NCI-H82 (cell line): ENCODE results near the gene AXIN1.
"Not testable (repeated sequence)": the region's sequence is repeated elsewhere in the genome, so short reads cannot be mapped to it uniquely, and the experiment has no call there.

ENCODE experiments used
- DNase-seq: peaks from one replicate; lab custom pipeline; 2025; lab: John Stamatoyannopoulos, UW

The AXIN1 gene

DNA sequence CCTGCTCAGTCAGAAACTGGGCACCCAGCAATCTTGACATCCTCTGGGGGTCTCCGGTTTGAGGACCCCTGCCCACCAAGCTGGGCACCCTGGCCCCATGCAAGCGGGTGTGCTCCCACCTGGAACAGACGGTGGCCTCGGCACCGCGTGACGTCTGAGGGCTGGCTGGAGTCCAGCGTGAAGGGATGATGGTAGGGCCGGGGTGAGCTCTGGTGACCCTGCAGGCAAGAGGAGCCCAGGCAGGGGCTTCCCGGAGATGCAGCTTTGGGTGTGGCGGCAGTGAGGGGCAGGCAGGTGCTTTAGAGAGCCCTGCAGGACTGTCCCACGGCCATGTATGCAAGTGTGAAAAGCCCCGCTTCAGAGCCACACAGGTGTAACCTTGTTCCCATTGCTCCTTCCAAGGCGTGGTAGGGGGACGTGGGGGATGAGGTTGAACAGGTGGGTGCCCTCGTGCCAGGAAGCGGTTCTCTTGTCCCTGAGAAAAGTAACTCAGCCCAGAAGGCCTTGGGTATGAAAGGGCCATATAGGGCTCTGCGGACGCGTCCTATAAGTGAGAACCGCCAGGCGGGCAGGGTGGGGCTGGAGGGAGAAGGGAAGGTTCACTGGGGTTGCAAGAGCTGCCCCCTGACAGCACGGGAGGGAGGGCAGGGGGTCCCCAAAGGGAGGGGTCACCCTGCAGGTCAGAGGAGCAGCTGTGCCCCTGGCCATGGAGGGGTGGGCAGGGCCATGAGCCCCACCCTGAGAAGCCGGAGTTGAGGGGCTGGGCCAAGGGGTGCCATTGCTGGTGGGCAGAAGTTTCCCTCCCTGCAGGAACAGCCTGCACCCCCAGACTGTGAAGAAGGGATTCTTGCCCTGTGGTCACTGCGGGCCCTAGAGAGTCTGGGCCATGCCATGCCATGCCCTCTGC is 86.0 kb downstream of the AXIN1 start:
- DNase-seq = no peak

DNA sequence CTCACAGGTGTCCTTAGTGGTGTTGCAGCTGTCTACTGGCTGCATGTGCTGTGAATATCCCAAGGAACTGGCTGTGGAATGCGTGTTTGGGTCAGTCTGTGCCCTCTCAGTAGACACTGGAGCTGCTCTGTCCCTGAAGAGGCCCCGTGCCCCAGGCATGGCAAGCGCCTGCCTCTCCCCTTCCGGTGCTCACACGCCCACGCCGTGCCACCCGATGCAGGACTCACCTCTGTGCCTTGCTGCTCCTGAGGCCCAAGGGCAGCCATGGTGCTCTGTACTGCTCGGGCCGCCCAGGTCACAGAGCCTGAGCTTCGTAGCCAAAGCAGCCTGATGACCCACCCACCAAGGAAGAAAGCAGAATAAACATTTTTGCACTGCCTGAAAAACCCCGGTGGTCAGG is 86.8 kb downstream of the AXIN1 start:
- DNase-seq = no peak

GRCh38 chr16:265002-265529 is 87.5 kb downstream of the AXIN1 start:
- no peak for DNase-seq

GRCh38 chr16:264440-264951 is 88.0 kb downstream of the AXIN1 start:
- DNase-seq = no peak

- DNase-seq = no peak
These were observed 88.6 kb downstream of the AXIN1 start for GRCh38 chr16:263944-264343.

- no peak for DNase-seq
These were observed 89.2 kb downstream of the AXIN1 start for GRCh38 chr16:263182-263774.

DNA sequence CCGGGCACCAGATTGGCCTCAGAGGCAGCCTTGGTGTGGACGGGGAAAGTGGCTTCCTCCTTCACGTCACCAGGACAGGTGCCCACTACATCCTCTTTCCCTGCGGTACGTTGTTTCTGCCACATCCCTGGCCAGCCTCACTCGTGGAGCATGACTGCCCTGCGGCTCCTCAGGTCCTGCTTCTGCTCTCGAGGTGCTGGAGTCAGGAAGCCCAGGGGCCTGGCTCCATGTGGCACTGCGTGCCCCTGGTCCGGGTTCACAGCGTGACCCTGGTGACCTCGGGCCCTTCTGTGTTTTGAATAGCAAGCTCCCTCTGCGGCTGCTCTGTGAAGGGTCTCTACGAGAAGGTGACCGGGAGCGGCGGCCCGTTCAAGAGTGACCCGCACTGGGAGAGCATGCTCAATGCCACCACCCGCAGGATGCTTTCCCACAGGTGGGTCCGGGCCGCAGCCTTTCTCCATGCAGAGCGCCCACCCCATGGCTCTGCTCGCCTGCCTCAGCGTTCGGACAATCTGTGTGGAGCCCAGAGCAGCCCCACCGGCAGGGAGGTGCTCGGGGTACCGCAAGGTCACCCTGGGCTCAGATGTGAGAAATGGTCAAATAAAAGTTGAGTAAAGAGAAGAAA is 90.3 kb downstream of the AXIN1 start:
- no peak for DNase-seq

GRCh38 chr16:261031-261691 is 91.4 kb downstream of the AXIN1 start:
- no peak for DNase-seq

GRCh38 chr16:260326-260725 is 92.2 kb downstream of the AXIN1 start:
- no peak for DNase-seq

DNA sequence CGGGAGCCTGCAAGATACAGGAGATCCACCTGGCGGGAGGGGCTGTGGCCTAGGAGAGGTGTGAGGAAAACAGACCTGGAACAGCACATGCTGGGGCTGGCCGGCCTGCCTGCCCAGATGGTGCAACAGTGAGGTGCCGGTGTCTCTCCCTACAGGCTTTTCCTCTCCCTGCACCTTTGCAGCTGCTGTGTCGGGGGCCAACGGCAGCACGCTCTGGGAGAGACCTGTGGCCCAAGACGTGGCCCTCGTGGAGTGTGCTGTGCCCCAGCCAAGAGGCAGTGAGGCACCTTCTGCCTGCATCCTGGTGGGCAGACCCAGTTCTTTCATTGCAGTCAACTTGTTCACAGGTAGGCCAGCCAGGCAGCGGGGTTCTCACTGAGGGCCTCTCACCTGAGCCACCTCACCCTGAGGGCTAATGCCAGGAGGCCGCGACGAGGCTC is 92.7 kb downstream of the AXIN1 start:
- DNase-seq = no peak

DNA sequence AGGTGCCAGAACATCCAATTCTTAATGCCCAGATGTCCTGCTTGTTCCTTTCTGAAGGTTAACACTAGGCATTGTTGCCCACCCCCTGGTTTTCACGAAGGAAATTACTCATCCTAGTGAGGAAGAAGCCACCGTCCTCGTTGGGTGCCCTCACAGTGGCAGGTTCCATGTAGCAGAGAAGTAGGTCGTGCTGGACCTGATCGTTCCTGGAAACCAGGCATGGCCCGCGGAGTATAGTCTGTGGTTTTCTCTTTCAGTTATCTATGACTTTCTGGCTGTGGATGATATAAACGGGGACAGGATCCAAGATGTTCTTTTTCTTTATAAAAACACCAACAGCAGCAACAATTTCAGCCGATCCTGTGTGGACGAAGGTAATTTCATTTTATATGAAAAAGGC is 93.3 kb downstream of the AXIN1 start:
- no peak for DNase-seq

- not testable (repeated sequence) for DNase-seq
These were observed 94.4 kb downstream of the AXIN1 start for GRCh38 chr16:258091-258490.

DNA sequence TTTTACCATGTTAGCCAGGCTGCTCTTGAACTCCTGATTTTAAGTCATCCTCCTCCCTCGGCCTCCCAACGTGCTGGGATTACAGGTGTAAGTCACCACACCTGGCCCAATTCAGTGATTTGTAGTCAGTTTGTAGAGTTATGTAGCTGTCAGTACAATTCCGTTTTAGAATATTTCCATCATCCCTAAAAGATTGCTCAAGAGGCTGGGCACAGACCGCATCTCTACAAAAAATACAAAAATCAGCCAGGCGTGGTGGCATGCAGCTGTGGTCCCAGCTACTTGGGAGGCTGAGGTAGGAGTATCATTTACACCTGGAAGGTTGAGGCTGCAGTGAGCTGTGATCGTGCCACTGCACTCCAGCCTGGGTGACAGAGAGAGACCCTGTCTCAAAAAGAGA is 97.3 kb downstream of the AXIN1 start:
- DNase-seq = no peak

DNA sequence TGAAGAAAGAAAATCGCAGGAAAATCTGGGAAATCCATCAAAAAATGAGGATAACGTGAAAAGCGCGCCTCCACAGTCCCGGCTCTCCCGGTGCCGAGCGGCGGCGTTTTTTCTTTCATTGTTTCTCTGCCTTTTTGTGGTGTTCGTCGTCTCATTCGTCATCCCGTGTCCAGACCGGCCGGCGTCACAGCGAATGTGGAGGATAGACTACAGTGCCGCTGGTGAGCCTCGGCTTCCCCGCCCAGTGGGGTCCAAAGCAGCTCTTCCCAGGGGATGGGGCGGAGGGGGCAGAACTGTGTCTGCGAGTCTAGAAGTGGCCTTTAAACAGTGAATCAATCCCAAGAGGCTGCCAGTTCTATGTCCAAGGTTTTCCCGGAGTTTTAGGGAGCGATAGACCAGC is 98.1 kb downstream of the AXIN1 start:
- DNase-seq = no peak

GRCh38 chr16:253833-254232 is 98.7 kb downstream of the AXIN1 start:
- no peak for DNase-seq

- no peak for DNase-seq
These were observed 99.9 kb downstream of the AXIN1 start for GRCh38 chr16:252366-253337.

- DNase-seq = no peak
These were observed 103.1 kb downstream of the AXIN1 start for GRCh38 chr16:249431-249830.

- DNase-seq = no peak
These were observed 105.5 kb downstream of the AXIN1 start for GRCh38 chr16:247027-247426.

DNA sequence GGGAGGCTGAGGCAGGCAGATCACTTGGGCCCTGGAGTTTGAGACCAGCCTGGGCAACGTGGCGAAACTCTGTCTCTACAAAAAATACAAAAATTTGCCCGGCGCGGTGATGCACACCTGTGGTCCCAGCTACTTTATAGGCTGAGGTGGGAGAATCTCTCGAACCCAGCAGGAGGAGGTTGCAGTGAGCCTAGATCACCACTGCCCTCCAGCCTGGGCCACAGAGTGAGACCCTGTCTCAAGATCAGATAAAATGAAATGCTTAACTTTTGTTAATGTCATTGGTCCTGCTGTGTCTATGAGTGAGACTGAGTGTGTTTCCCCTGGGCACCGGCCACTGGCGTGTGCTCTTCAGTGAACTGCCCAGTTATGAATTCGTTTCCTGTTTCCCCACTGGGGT is 107.4 kb downstream of the AXIN1 start:
- no peak for DNase-seq

- DNase-seq = no peak
These were observed 109.2 kb downstream of the AXIN1 start for GRCh38 chr16:243348-243747.

DNA sequence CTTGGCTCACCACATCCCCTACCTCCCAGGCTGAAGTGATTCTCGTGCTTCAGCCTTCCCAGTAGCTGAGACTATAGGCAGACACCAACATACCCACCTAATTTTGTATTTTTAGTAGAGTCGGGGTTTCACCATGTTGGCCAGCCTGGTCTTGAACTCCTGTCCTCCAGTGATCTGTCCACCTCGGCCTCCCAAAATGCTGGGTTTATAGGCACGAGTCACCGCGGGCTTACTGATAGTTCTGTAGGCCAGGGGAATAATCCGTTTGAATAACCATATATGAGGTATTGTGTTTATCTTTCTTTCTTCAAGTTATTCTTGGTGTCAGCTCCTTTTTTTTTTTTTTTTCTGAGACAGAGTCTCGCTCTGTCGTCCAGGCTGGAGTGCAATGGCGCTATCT is 110.2 kb downstream of the AXIN1 start:
- DNase-seq = no peak
